K562 (cell line): ENCODE measurements around the gene SLC41A3. TPM values are rescaled to one million over a fixed set of nuclear protein-coding genes. Genes with fewer than 3 reads are reported as not detected.

Source experiments
- HLTF ChIP-seq: fragments of 450-650 bp; IDR thresholded peaks from 2 replicates; pipeline ENCODE4 v1.6.1; 2016
- JUND ChIP-seq, 2 experiments: IDR thresholded peaks; 2 replicates in 1 of 2; 3 replicates in 1 of 2; pipeline ENCODE4 v1.6.1; 2011; ENCODE audit warnings: borderline replicate concordance in 2 of 2, low read depth in 2 of 2, low read length in 2 of 2, improper control_type of control experiment in 1 of 2, missing biosample characterization in 1 of 2, missing genetic modification characterization in 1 of 2, missing genetic modification reagents in 1 of 2
- POLR2A ChIP-seq: fragments of 450-650 bp; conservative IDR thresholded peaks from 2 replicates; pipeline ENCODE4 v1.6.1; 2016
- RREB1 ChIP-seq: fragments of 250-450 bp; sonication (Bioruptor Pico); IDR thresholded peaks from 2 replicates; pipeline ENCODE4 v1.4.0; 2020
- ZMIZ1 ChIP-seq, 2 experiments: fragments of 150-350 bp in 1 of 2; IDR thresholded peaks; 2 replicates each; pipeline ENCODE4 v1.6.1; 2012 to 2016; ENCODE audit warnings: low read depth in 2 of 2, low read length in 2 of 2, mild to moderate bottlenecking in 1 of 2, moderate library complexity in 1 of 2
- ZNF764 ChIP-seq: fragments of 250-450 bp; sonication (Bioruptor Pico); IDR thresholded peaks from 2 replicates; pipeline ENCODE4 v1.4.0; 2020; ENCODE audit warnings: low read depth, mild to moderate bottlenecking, moderate library complexity
- polyA plus RNA-seq, 8 experiments: library from polyadenylated mRNA; depleted of rRNA in 4 of 8; stranded (reverse) in 5 of 8; unstranded in 3 of 8; fragments of >200 nt; fragmentation: Nextera tagmentation in 2 of 8; fragmentation: Illumina TruSeq in 1 of 8; extraction: Ambion mirVana in 2 of 8; extraction: Trizol in 1 of 8; gene quantifications; 2 replicates each; pipeline versions ENCODE4 v1.2.1 to v1.2.3, GENCODE V29; 2011 to 2014; ENCODE audit warnings: inconsistent platforms in 1 of 8, missing spikeins in 1 of 8
- total RNA-seq, 7 experiments: library from RNA; depleted of rRNA in 6 of 7; stranded (reverse); fragments of >200 nt in 6 of 7; fragmentation: Illumina TruSeq in 2 of 7; extraction: Trizol in 2 of 7; gene quantifications; 2 replicates each; pipeline versions ENCODE4 v1.2.1 to v1.2.3, GENCODE V29; 2011 to 2021; ENCODE audit warnings: low replicate concordance in 1 of 7

Gene SLC41A3
- total and polyA plus RNA-seq, 9 of the 15 experiments (the other 6 are each of a cell fraction or from before 2014, with no cell fraction given): 4.1 to 20.7 (median 11.2) TPM

- TF ChIP-seq RREB1 (no peak), HLTF (no peak), JUND (IDR thresholded peaks at IDR 0.05; ENCODE audit: borderline replicate concordance, low read depth, low read length) (no peak), JUND (tag; IDR thresholded peaks at IDR 0.05; ENCODE audit: borderline replicate concordance, low read depth, low read length) (no peak), POLR2A (no peak), ZMIZ1 (IDR thresholded peaks at IDR 0.05; ENCODE audit: low read depth in 2 of 2, low read length in 2 of 2) (no peak), ZNF764 (CRISPR knock-in tag) (no peak)
Observed at GRCh38 chr3:126117212-126117611, 33.3 kb upstream of the SLC41A3 start (continued).
